Mesothelial cell of epicardium (in vitro differentiated cells): ENCODE measurements around the gene RPP25. TPM values are rescaled to one million over a fixed set of nuclear protein-coding genes. Genes with fewer than 3 reads are reported as not detected.
A peak's percentile ranks its signal among the peaks of the same experiment; 100 is the strongest.

Experiments used
- DNase-seq, 2 experiments: peaks; one replicate each; pipeline ENCODE4 v3.0.0; 2021; ENCODE audit warnings: low spot score in 2 of 2; ENCODE audit not compliant: unreplicated experiment in 2 of 2
- H3K27ac Mint-ChIP-seq: 2 replicates; pipeline ENCODE4 v1.8.0; 2021; ENCODE audit warnings: mixed read lengths
- H3K27me3 Mint-ChIP-seq: 2 replicates; pipeline ENCODE4 v1.8.0; 2021; ENCODE audit warnings: low read depth, mixed read lengths
- H3K36me3 Mint-ChIP-seq: 2 replicates; pipeline ENCODE4 v1.8.0; 2021; ENCODE audit warnings: mixed read lengths
- H3K4me1 Mint-ChIP-seq: 2 replicates; pipeline ENCODE4 v1.8.0; 2021; ENCODE audit warnings: mixed read lengths
- H3K4me3 Mint-ChIP-seq: 2 replicates; pipeline ENCODE4 v1.8.0; 2021; ENCODE audit warnings: mild to moderate bottlenecking, moderate library complexity, mixed read lengths
- H3K9me3 Mint-ChIP-seq: 2 replicates; pipeline ENCODE4 v1.8.0; 2021; ENCODE audit warnings: mixed read lengths
- total RNA-seq: library from RNA; stranded (reverse); gene quantifications from 3 replicates; pipeline ENCODE4 v1.2.1, GENCODE V29; 2021
- TF ChIP-seq, protein P1 (sequence below): fragments of 200-600 bp; sonication (generic); IDR thresholded peaks from one replicate; pipeline ENCODE4 v1.5.0; 2021; ENCODE audit warnings: antibody characterized with exemption; ENCODE audit not compliant: unreplicated experiment

RPP25 gene
- total RNA-seq, 1 donor from 2014 or later: 3.8 TPM

DNA sequence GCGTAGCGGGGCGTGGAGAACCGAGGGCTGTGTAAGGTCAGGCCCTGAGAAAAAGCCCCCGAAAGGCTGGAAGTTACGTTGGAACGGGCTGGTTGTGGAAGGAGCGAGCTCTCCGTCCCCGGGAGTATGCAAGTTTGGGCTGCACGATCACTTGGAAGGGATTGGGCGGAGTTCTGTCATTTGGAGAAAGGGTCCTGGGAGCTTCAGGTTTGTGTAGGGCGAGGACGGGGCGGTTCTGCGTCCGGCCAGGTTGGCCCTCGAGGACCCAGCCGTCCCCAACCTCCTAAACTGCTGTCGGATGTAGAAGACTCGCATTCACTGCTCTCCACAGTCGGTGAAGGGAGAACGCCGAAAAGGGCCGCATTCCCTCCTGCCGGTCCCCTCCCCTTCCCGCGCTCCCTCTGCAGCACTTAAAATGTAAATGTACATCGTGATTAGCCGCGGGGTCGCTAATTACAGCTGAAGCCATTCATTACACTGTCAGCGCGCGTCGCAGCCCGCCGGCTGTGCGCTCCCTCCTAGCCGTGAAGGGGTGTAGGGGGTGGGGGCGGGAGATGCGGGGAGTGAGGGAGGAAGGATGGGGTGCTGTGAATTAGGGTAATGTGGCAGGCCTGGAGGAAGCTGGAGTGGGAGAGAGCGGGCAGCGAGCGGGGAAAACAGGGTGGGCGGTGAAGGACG lies 2.5 kb upstream of the RPP25 start:
- Mint-ChIP-seq H3K4me3 (peak overlapping the region; percentile 53), H3K4me1 (peaks cover 23% of the 10 kb centered on the region), H3K9me3 (no peaks in the 10 kb centered on the region), H3K27me3 (peaks cover 92% of the 10 kb centered on the region), H3K27ac (no peak overlapping the region), H3K36me3 (no peaks in the 10 kb centered on the region)
- TF ChIP-seq, protein P1, sequence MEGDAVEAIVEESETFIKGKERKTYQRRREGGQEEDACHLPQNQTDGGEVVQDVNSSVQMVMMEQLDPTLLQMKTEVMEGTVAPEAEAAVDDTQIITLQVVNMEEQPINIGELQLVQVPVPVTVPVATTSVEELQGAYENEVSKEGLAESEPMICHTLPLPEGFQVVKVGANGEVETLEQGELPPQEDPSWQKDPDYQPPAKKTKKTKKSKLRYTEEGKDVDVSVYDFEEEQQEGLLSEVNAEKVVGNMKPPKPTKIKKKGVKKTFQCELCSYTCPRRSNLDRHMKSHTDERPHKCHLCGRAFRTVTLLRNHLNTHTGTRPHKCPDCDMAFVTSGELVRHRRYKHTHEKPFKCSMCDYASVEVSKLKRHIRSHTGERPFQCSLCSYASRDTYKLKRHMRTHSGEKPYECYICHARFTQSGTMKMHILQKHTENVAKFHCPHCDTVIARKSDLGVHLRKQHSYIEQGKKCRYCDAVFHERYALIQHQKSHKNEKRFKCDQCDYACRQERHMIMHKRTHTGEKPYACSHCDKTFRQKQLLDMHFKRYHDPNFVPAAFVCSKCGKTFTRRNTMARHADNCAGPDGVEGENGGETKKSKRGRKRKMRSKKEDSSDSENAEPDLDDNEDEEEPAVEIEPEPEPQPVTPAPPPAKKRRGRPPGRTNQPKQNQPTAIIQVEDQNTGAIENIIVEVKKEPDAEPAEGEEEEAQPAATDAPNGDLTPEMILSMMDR: no peak
- DNase-seq: no peak

DNA sequence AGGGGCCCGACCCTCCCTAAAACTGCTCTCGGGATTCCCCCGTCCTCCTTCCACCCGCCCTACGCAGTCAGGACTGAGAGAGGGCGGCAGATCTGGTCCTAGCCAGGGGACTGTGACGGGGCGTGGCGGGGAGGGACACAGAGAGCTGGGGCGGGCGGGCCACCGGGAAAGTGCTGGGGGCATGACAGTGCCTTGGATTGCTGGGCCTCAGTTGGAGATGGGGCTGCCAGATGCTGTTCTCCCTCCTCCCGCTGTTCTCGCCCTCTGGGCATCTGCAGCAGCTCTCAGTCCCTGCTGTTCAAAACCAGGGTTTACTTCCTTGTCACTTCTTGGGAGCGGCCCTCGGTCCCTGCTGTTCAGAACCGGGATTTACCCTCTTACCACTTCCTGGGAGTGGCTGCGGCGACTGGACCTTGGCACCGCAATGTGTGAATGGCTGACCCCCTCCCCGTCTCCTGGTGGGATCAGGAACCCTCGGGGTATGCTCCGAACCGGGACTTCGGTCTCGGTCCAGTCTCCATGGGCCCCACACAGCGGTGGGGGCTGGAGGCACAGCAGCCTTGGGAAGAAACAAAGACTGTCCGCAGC lies 1.8 kb upstream of the RPP25 start:
- H3K9me3 Mint-ChIP-seq: no peaks in the 10 kb centered on the region
- TF ChIP-seq, protein P1: no peak
- DNase-seq: no peak
- peaks cover 26% of the 10 kb centered on the region for H3K4me1 Mint-ChIP-seq
- H3K27ac Mint-ChIP-seq: no peak overlapping the region
- H3K4me3 Mint-ChIP-seq: peak overlapping the region; percentile 53
- peaks cover 87% of the 10 kb centered on the region for H3K27me3 Mint-ChIP-seq
- no peaks in the 10 kb centered on the region for H3K36me3 Mint-ChIP-seq

DNA sequence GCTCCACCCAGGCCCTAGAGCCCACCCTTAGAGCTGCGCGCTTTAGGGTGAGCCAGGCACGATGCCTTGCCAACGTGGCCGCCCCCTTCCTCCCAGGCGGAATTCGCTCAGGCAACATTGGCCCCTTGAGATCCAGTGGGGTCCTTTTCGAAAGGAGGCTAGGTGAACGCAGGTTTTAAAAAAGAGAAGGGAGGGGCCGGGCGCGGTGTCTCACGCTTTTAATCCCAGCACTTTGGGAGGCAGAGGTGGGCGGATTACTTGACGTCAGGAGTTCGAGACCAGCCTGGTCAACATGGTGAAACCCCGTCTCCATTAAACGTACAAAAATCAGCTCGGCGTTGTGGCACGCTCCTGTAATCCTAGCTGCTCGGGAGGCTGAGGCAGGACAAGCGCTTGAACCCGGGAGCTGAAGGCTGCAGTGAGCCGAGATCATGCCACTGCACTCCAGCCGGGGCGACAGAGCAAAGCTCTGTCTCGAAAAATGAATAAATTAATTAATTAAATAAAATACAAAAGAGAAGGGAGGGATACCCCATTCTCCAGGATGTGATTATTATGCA lies 984 bp upstream of the RPP25 start:
- Mint-ChIP-seq H3K27ac (no peak overlapping the region), H3K36me3 (no peaks in the 10 kb centered on the region), H3K4me1 (peaks cover 26% of the 10 kb centered on the region), H3K9me3 (no peaks in the 10 kb centered on the region), H3K4me3 (peak overlapping the region; percentile 58), H3K27me3 (peaks cover 79% of the 10 kb centered on the region)
- TF ChIP-seq, protein P1: no peak
- DNase-seq: no peak

DNA sequence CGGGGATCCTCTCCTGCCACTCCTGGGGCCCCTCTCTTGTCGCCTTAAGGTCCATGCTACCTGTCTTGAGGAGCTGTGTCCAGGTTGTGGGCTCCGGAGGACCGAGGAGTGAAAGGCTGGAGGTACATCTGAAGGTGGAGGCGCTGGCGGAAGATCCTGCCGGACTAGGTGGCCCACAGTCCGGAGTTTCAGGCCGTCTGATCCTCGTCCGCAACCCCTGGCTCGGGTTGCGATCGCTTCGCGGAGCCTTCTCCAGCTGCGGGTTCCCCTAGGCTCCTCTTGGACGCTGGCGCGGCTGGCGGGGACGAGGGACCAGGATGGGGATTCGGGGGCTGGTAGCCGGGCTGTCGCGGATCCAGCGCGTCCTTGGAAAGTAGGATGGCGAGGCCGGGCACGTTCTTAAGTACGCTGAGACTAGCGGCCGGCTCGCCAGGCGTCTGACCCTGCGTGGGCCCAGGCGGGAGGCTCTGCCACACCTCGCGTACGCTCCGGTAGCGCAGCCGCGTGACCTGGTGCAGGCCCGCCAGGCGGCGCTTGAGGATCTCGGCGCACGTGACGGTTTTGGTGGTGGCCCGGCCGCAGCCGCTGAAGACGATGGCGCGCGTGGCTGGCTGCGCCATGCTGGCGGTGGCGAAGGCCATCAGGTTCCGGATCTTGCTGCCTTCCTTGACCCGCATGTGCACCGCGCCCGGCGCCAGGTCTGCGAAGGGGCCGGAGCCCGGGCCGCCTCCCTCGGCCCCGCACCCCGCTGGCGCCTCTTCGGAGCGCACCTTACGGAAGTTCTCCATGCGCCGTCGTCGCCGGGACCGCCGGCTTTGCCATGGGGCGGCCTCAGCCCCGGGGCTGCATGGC lies 550 bp downstream of the RPP25 start:
- no peak overlapping the region for H3K27ac Mint-ChIP-seq
- no peaks in the 10 kb centered on the region for H3K36me3 Mint-ChIP-seq
- TF ChIP-seq, protein P1: no peak
- DNase-seq: peak; percentile 27 to 75
- peaks cover 63% of the 10 kb centered on the region for H3K27me3 Mint-ChIP-seq
- H3K9me3 Mint-ChIP-seq: no peaks in the 10 kb centered on the region
- H3K4me3 Mint-ChIP-seq: peak overlapping the region; percentile 56
- H3K4me1 Mint-ChIP-seq: peaks cover 26% of the 10 kb centered on the region

DNA sequence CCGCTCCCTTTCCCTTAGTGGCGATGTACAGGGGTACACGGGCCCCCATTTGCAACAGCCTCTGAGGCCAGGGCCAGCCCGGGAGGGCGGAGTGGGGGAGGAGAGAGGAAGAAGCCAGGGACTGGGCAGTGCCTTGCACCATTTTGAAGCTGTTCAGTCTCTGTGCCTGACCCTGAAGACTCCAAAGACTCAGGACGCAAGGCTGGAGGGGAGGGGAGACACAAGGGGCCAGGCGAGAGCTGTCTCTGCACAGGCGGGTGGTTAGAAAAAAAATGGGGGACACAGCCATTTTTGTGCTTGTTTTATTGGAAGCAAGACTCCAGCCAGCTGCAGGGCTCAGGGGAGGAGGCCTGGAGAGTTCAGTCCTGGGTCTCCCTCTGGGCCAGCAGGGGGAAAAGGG lies 1.6 kb downstream of the RPP25 start:
- TF ChIP-seq, protein P1: no peak
- Mint-ChIP-seq H3K4me3 (peak overlapping the region; percentile 56), H3K27ac (peak overlapping the region; percentile 16), H3K4me1 (peaks cover 31% of the 10 kb centered on the region), H3K27me3 (peaks cover 53% of the 10 kb centered on the region), H3K36me3 (no peaks in the 10 kb centered on the region), H3K9me3 (no peaks in the 10 kb centered on the region)
- DNase-seq: no peak
